Gastrocnemius medialis (tissue), 4 donors: ENCODE data around the gene TIMM21.

Experiments used
- CTCF ChIP-seq, 5 experiments: fragments of 450-650 bp in 3 of 5; fragments of 200-600 bp in 2 of 5; sonication (generic) in 2 of 5; IDR thresholded peaks in 4 of 5; conservative IDR thresholded peaks in 1 of 5; 1 replicate in 4 of 5; 2 replicates in 1 of 5; pipeline ENCODE4 v1.5.1; 2016 to 2019; ENCODE audit warnings: antibody characterized with exemption in 5 of 5, mild to moderate bottlenecking in 3 of 5, moderate library complexity in 3 of 5
- POLR2A ChIP-seq, 2 donors: fragments of 450-650 bp; IDR thresholded peaks; one replicate each; pipeline ENCODE4 v1.6.1; 2017; ENCODE audit warnings: antibody characterized with exemption in 2 of 2, mild to moderate bottlenecking in 2 of 2, moderate library complexity in 2 of 2

- TF ChIP-seq CTCF (IDR thresholded peaks at IDR 0.05 in 4 of 5, conservative IDR thresholded peaks at IDR 0.05 in 1 of 5) (no peak), POLR2A (IDR thresholded peaks at IDR 0.05) (no peak)
Observed at GRCh38 chr18:74147491-74147778, 888 bp upstream of the TIMM21 start.
